A673 (cell line): Measurements from ENCODE around the gene APC. TPM values are rescaled to one million over a fixed set of nuclear protein-coding genes. Genes with fewer than 3 reads are reported as not detected.

Source experiments
- BruUV-seq: library from RNA; stranded (reverse); fragments of 400-500 nt; replicated peaks from 2 replicates; lab custom pipeline; 2021; lab: Mats Ljungman, UMichigan
- CTCF ChIA-PET: fragments of 300-600 bp; sonication (Branson Sonifier 250); formaldehyde crosslinking; loops from one replicate; lab custom pipeline; 2022; ENCODE audit warnings: antibody characterized with exemption; lab: Charles Lee
- POLR2A ChIA-PET: fragments of 300-600 bp; sonication (Branson Sonifier 250); formaldehyde crosslinking; loops from one replicate; lab custom pipeline; 2022; ENCODE audit warnings: antibody characterized with exemption; ENCODE audit not compliant: low non-redundant PET; lab: Charles Lee
- DNase-seq: peaks from one replicate; pipeline ENCODE4 v3.0.0-alpha.2; 2015; ENCODE audit warnings: low spot score
- H3K27ac ChIP-seq: fragments of 200-600 bp; sonication (generic); 2 replicates; pipeline ENCODE4 v1.5.1; 2016; ENCODE audit warnings: mixed run types, low read depth, mild to moderate bottlenecking, mixed read lengths, antibody characterized with exemption, low read length; ENCODE audit not compliant: poor library complexity, severe bottlenecking
- H3K27me3 ChIP-seq: fragments of 200-600 bp; sonication (generic); replicated peaks from 2 replicates; pipeline ENCODE4 v1.6.1; 2017; ENCODE audit warnings: mixed run types, low read depth, mild to moderate bottlenecking, mixed read lengths, antibody characterized with exemption, low read length; ENCODE audit not compliant: insufficient read depth, poor library complexity
- H3K36me3 ChIP-seq: fragments of 200-600 bp; sonication (generic); 2 replicates; pipeline ENCODE4 v1.6.1; 2016; ENCODE audit warnings: mixed run types, mild to moderate bottlenecking, mixed read lengths, antibody characterized with exemption, low read length; ENCODE audit not compliant: insufficient read depth, poor library complexity, severe bottlenecking
- H3K4me1 ChIP-seq: fragments of 200-600 bp; sonication (generic); 2 replicates; pipeline ENCODE4 v1.6.1; 2017; ENCODE audit warnings: mixed run types, mild to moderate bottlenecking, mixed read lengths, antibody characterized with exemption, low read length; ENCODE audit not compliant: insufficient read depth, poor library complexity, severe bottlenecking
- H3K4me3 ChIP-seq: fragments of 200-600 bp; sonication (generic); 2 replicates; pipeline ENCODE4 v1.5.1; 2016; ENCODE audit warnings: low read depth, mixed run types, mild to moderate bottlenecking, mixed read lengths, low read length; ENCODE audit not compliant: poor library complexity, severe bottlenecking
- H3K9me3 ChIP-seq: fragments of 200-600 bp; sonication (generic); 2 replicates; pipeline ENCODE4 v1.6.1; 2016; ENCODE audit warnings: mixed run types, low read depth, mild to moderate bottlenecking, mixed read lengths, antibody characterized with exemption, low read length; ENCODE audit not compliant: poor library complexity, severe bottlenecking
- EZH2 ChIP-seq: fragments of 200-600 bp; sonication (generic); IDR thresholded peaks from 2 replicates; pipeline ENCODE4 v1.6.1; 2017; ENCODE audit warnings: borderline replicate concordance, low read depth, mild to moderate bottlenecking, mixed read lengths, antibody characterized with exemption, low read length; ENCODE audit not compliant: poor library complexity, severe bottlenecking
- intact Hi-C: fragments of 100-400 bp; cut with micrococcal nuclease; formaldehyde crosslinking; loops from one replicate; pipeline ENCODE4 v1.10.0; 2022; ENCODE audit not compliant: unreplicated experiment
- total RNA-seq: library from RNA; stranded (reverse); gene quantifications from 2 replicates; pipeline ENCODE4 v1.2.3, GENCODE V29; 2021
- TF ChIP-seq, protein P1 (sequence below): fragments of 300-800, 200-600 bp; sonication (generic); conservative IDR thresholded peaks from 2 replicates; pipeline ENCODE4 v1.5.1; 2017; ENCODE audit warnings: low read depth, mild to moderate bottlenecking, antibody characterized with exemption, low read length, moderate library complexity, mixed read lengths

The APC gene
- total RNA-seq, 1 experiment from 2014 or later = 39.3 TPM

DNA sequence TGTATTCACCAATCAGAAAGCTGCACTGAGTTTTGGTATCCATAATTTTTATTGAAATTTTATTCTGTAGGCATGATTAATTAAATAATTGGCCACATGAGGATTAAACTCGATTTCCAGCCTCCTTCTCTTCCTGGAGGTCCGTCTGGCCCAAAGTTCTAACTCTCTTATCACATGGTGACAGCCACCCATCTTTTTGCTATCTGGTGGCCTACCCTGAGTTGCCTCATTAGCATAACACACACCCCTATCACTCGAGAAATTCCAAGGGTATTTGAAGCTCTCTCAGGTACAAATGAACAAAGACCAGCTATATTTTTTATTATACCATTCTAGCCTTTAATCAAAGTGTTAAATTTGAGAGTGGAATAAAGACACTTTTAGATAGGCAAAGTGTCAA lies 57.7 kb downstream of the APC start:
- CTCF ChIA-PET = no interaction called here
- TF ChIP-seq, protein P1, sequence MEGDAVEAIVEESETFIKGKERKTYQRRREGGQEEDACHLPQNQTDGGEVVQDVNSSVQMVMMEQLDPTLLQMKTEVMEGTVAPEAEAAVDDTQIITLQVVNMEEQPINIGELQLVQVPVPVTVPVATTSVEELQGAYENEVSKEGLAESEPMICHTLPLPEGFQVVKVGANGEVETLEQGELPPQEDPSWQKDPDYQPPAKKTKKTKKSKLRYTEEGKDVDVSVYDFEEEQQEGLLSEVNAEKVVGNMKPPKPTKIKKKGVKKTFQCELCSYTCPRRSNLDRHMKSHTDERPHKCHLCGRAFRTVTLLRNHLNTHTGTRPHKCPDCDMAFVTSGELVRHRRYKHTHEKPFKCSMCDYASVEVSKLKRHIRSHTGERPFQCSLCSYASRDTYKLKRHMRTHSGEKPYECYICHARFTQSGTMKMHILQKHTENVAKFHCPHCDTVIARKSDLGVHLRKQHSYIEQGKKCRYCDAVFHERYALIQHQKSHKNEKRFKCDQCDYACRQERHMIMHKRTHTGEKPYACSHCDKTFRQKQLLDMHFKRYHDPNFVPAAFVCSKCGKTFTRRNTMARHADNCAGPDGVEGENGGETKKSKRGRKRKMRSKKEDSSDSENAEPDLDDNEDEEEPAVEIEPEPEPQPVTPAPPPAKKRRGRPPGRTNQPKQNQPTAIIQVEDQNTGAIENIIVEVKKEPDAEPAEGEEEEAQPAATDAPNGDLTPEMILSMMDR = no peak
- TF ChIP-seq EZH2 = no peak
- H3K4me1 ChIP-seq = no peaks in the 10 kb centered on the region

DNA sequence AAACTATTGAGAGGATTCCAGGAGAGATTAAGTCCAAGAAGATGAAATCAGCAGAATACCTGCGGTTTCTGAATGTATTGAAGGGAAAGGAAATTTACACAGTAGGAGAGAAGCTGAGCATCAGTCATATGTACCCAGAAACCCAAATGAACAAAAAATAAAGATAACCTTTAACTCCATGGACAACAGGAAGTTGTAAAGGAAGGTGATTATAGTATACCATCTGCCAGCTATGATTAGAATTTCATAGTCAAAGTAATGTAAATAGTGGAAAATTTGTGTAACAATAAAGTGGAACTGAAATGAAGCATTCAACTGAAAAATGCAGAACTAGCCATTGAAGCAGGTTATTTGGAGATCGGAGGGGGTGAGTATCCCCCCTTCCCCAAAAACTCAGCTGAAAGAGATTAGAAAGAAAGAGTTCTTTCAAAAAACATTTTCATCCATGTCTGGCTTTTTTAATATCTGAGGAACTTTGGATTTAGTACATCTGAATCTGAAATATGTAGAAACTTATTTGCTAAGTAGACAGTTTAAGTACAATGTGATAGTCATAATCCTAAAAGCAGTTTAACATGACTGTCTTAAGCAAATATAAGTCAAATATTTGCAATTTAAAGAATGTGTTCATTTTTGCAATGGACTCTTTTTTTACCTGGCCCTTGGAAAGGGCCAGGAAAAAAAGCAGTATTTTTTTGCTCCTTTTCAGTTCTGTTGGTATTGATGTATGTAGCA lies 58.4 kb downstream of the APC start:
- DNase-seq = peak; percentile 3
- intact Hi-C loops = no loop called here
- no peak for TF ChIP-seq EZH2
- TF ChIP-seq, protein P1 = no peak
- Histone ChIP-seq H3K4me3 (no peak overlapping the region), H3K9me3 (no peaks in the 10 kb centered on the region), H3K27me3 (no peaks in the 10 kb centered on the region), H3K27ac (no peak overlapping the region), H3K36me3 (no peaks in the 10 kb centered on the region), H3K4me1 (no peaks in the 10 kb centered on the region)
- ChIA-PET POLR2A (no interaction called here), CTCF (no interaction called here)
- no TSS peak for BruUV-seq

More for the DNA sequence above, 57.7 kb downstream of the APC start:
- Histone ChIP-seq H3K9me3 (no peaks in the 10 kb centered on the region), H3K27ac (no peak overlapping the region), H3K36me3 (no peaks in the 10 kb centered on the region), H3K27me3 (no peaks in the 10 kb centered on the region), H3K4me3 (no peak overlapping the region)
- DNase-seq = no peak
- intact Hi-C loops = no loop called here
- no TSS peak for BruUV-seq
- POLR2A ChIA-PET = no interaction called here

DNA sequence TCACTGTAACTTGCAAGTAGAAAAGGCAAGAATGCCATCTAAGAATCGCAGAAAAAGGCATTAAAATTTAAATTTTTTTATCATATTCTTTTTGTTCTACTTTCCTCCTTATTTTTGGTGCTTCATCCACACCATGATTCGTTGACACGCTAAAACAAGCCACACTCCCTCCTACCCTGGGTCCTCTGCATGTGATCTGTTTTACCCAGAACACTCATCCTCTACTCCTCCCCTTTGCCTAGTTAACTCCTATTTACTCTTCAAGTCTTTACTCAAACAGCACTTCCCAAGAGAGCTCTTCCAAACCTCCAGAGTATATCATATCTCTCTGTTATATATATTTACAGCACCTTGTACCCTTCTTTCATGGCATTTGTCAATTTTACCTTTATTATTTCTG lies 62.0 kb downstream of the APC start:
- POLR2A ChIA-PET = no interaction called here
- Histone ChIP-seq H3K27me3 (no peaks in the 10 kb centered on the region), H3K9me3 (no peaks in the 10 kb centered on the region), H3K36me3 (no peaks in the 10 kb centered on the region), H3K4me3 (no peak overlapping the region), H3K4me1 (no peaks in the 10 kb centered on the region), H3K27ac (no peak overlapping the region)
- DNase-seq = no peak
- intact Hi-C loops = no loop called here
- CTCF ChIA-PET = no interaction called here
- BruUV-seq = no TSS peak
- TF ChIP-seq, protein P1 = no peak
- no peak for TF ChIP-seq EZH2
